Heart right ventricle (tissue), 16 donors: ENCODE results near the gene CAPN8. TPM values are rescaled to one million over a fixed set of nuclear protein-coding genes. Genes with fewer than 3 reads are reported as not detected.

Experiments used
- ATAC-seq, 8 donors: fragments of 200-7000 bp; cut with Tn5 transposase; one replicate each; pipeline ENCODE4 v1.9.1; 2020; ENCODE audit warnings: mild to moderate bottlenecking in 8 of 8, moderate library complexity in 8 of 8, moderate number of reproducible peaks in 1 of 8
- DNase-seq, 2 donors: peaks; one replicate each; pipeline ENCODE4 v3.0.0-alpha.2; 2020
- H3K27ac ChIP-seq, 10 donors: fragments of 200-600 bp; sonication (generic) in 2 of 10; one replicate each; pipeline versions ENCODE4 v1.5.0 to v1.8.0; 2020 to 2022; ENCODE audit warnings: mild to moderate bottlenecking in 3 of 10
- H3K27me3 ChIP-seq, 7 donors: fragments of 200-600 bp; one replicate each; pipeline ENCODE4 v1.8.0; 2021 to 2022; ENCODE audit warnings: mild to moderate bottlenecking in 2 of 7
- H3K36me3 ChIP-seq, 9 donors: fragments of 200-600 bp; sonication (generic) in 1 of 9; one replicate each; pipeline versions ENCODE4 v1.5.0 to v1.8.0; 2020 to 2022; ENCODE audit warnings: mild to moderate bottlenecking in 2 of 9
- H3K4me1 ChIP-seq, 9 donors: fragments of 200-600 bp; sonication (generic) in 1 of 9; one replicate each; pipeline versions ENCODE4 v1.5.0 to v1.8.0; 2020 to 2022; ENCODE audit warnings: mild to moderate bottlenecking in 4 of 9
- H3K4me3 ChIP-seq, 10 donors: fragments of 200-600 bp; sonication (generic) in 2 of 10; one replicate each; pipeline versions ENCODE4 v1.5.0 to v1.8.0; 2020 to 2022; ENCODE audit warnings: mild to moderate bottlenecking in 7 of 10, moderate library complexity in 2 of 10
- H3K9me3 ChIP-seq, 11 donors: fragments of 200-600 bp in 10 of 11; sonication (generic) in 2 of 11; one replicate each; pipeline versions ENCODE4 v1.5.0 to v1.8.0; 2013 to 2022; ENCODE audit warnings: mild to moderate bottlenecking in 2 of 11, control low read depth in 1 of 11, moderate library complexity in 1 of 11
- CTCF ChIP-seq, 9 donors: fragments of 200-600 bp; sonication (generic) in 2 of 9; IDR thresholded peaks; one replicate each; pipeline versions ENCODE4 v1.5.0 to v1.8.0; 2021 to 2022; ENCODE audit warnings: antibody characterized with exemption in 9 of 9, mild to moderate bottlenecking in 5 of 9, moderate library complexity in 1 of 9
- WGBS, 2 donors: extraction: QIAGEN DNeasy Blood & Tissue Kit; methylation state at CpG; one replicate each; pipeline ENCODE4 v1.1.7; 2013; ENCODE audit warnings: inconsistent platforms in 1 of 2; 5-methylcytosine and 5-hydroxymethylcytosine counted together
- intact Hi-C, 10 donors: fragments of 100-400 bp; cut with DNase I; formaldehyde crosslinking; loops; one replicate each; pipeline versions ENCODE4 v1.11.1 to v1.14.2; 2022
- polyA plus RNA-seq, 2 donors: library from polyadenylated mRNA; stranded (reverse); fragments of 200-250 nt; gene quantifications; one replicate each; pipeline ENCODE4 v1.2.3, GENCODE V29; 2013
- total RNA-seq, 10 donors: library from RNA; stranded (reverse); fragmentation: NEBNext Ultra II Directional in 3 of 10; extraction: Animal tissue kit (Norgen Biotek cat#: 25700) in 3 of 10; gene quantifications; one replicate each; pipeline versions ENCODE4 v1.2.1 to v1.2.4, GENCODE V29; 2021 to 2023
- donor health status: Arrhythmogenic right ventricular cardiomyopathy.
- donor health status: ischemic (EF 13 %, LVEDD 7.1; RV severe dilation, severe dysfunction).
- donor health status: healthy with polysubstance abuse.
- donor health status: DM: no; HTN: yes; CAD: no.
- donor health status: DM: no; HTN: no; CAD: no.
- donor health status: ischemic (EF 25% LVEDD 6.9; RV normal size, moderate dysfunction).
- donor health status: ischemic (EF 25% LVEDD 5.7; RV mildly dilated, moderate dysfunction).
- donor health status: healthy.
- donor health status: DM: yes; HTN: yes; CAD: no.
- donor health status: Ischemic cardiomyopathy.
- donor health status: ischemic (EF 35%, LVEDD 5.7; RV mildly dilated, moderate dysfunction).
- donor health status: nonischemic (EF 11% LVEDD 7.7; RV severe dilation, severe dysfunction).
- donor health status: DM: yes; HTN: yes; CAD: no.
- donor health status: PGD.
- donor health status: ischemic (EF 29% LVEDD 5.4; RV normal size, mild dysfunction).
- donor health status: nonischemic (EF 23%, LVEDD 6.1; RV moderate dilation, normal function).

CAPN8 gene
- total and polyA plus RNA-seq, 12 donors, result 0.10 TPM; not detected in 11

GRCh38 chr1:223547316-223548114 lies 118.0 kb downstream of the CAPN8 start:
- 77 to 86% methylated on average over 7 of the region's 7 CpGs for WGBS, 2 donors
- no peak for ATAC-seq
- intact Hi-C loops, result no loop called here

GRCh38 chr1:223545343-223545742 lies 120.2 kb downstream of the CAPN8 start:
- DNase-seq (no peak), ATAC-seq (no peak)
- H3K36me3 ChIP-seq, result no peaks in the 10 kb centered on the region
- TF ChIP-seq CTCF (IDR thresholded peaks at IDR 0.05), result no peak
- H3K9me3 ChIP-seq, result peaks cover 0 to 13% (median 0%) of the 10 kb centered on the region in 11 donors
- intact Hi-C loops, result no loop called here
- no peak overlapping the region for H3K27ac ChIP-seq
- H3K4me3 ChIP-seq, result no peak overlapping the region
- 83 to 89% methylated on average over 4 of the region's 4 CpGs for WGBS, 2 donors
- H3K27me3 ChIP-seq, result peaks cover 0 to 4% (median 0%) of the 10 kb centered on the region in 7 donors
- H3K4me1 ChIP-seq, result no peaks in the 10 kb centered on the region

More at GRCh38 chr1:223547316-223548114, 118.0 kb downstream of the CAPN8 start:
- H3K4me3 ChIP-seq, result no peak overlapping the region
- peaks cover 0 to 4% (median 0%) of the 10 kb centered on the region in 7 donors for H3K27me3 ChIP-seq
- DNase-seq, result no peak
- no peak for TF ChIP-seq CTCF (IDR thresholded peaks at IDR 0.05)
- peaks cover 0 to 13% (median 0%) of the 10 kb centered on the region in 11 donors for H3K9me3 ChIP-seq
- no peaks in the 10 kb centered on the region for H3K4me1 ChIP-seq
- no peak overlapping the region for H3K27ac ChIP-seq
- H3K36me3 ChIP-seq, result no peaks in the 10 kb centered on the region

DNA sequence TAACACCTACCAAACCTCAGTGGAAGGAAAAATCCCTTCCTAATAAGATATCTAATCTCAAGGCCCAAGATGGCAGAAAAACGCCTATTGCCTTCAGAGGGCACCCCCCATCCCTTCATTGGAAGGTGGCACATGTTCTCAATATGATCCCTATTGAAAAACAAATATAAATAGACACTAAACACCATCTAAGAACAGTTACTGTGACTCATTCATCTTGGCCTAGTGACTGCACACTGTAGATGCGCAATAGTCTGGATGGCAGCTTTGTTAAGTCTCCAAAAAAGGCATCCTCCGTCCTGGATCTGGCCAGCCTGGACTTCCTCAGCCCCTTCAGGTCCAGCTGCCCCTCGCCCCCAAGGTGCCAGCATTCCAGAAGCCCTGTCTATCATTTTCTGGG lies 121.9 kb downstream of the CAPN8 start:
- no peak overlapping the region for H3K4me3 ChIP-seq
- H3K36me3 ChIP-seq, result no peaks in the 10 kb centered on the region
- WGBS, 2 donors, result 77 to 88% methylated on average over 4 of the region's 4 CpGs
- intact Hi-C loops, result no loop called here
- no peaks in the 10 kb centered on the region for H3K4me1 ChIP-seq
- H3K27me3 ChIP-seq, result peaks cover 0 to 14% (median 3%) of the 10 kb centered on the region in 7 donors
- H3K27ac ChIP-seq, result no peak overlapping the region
- TF ChIP-seq CTCF (IDR thresholded peaks at IDR 0.05), result no peak
- DNase-seq (no peak), ATAC-seq (no peak)
- peaks cover 0 to 10% (median 0%) of the 10 kb centered on the region in 11 donors for H3K9me3 ChIP-seq

DNA sequence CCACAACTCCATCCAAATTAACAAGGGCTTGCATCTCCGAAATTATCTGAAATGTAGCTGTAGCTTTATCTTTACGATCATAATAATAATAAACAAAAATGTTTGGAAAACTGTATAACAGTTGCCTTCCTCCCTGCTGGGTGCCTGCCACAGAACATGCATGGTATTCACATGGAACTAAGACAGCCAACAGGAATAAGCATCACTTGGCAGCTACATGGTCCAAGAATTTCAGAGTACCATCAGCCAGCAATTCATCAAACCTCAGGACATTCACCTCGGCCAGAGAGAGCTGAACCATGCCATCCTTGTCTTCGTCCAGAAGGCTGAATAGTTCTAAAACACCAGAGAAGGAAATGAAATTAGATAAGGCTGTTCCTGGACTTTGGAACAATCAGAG lies 122.7 kb downstream of the CAPN8 start:
- no peaks in the 10 kb centered on the region for H3K4me1 ChIP-seq
- no peak for ATAC-seq

More for the DNA sequence above, 122.7 kb downstream of the CAPN8 start:
- WGBS, 2 donors, result 77 to 82% methylated on average over 4 of the region's 4 CpGs
- intact Hi-C loops, result no loop called here
- Histone ChIP-seq H3K9me3 (peaks cover 0 to 3% (median 0%) of the 10 kb centered on the region in 11 donors), H3K36me3 (no peaks in the 10 kb centered on the region), H3K27me3 (peaks cover 0 to 18% (median 3%) of the 10 kb centered on the region in 7 donors), H3K4me3 (no peak overlapping the region), H3K27ac (no peak overlapping the region)
- DNase-seq, result no peak
- no peak for TF ChIP-seq CTCF (IDR thresholded peaks at IDR 0.05)
